GM12878 (cell line): Measurements from ENCODE around the gene PRPF31. TPM values are rescaled to one million over a fixed set of nuclear protein-coding genes. Genes with fewer than 3 reads are reported as not detected.
A peak's percentile ranks its signal among the peaks of the same experiment; 100 is the strongest.

Source experiments
- ATAC-seq: fragments of 200-7000 bp; cut with Tn5 transposase; 3 replicates; pipeline ENCODE4 v1.9.1; 2020; ENCODE audit warnings: mild to moderate bottlenecking, moderate library complexity
- BruUV-seq: library from RNA; stranded (reverse); fragments of 400-500 nt; replicated peaks from 2 replicates; lab custom pipeline; 2021; lab: Mats Ljungman, UMichigan
- CTCF ChIA-PET: fragments of 300-600 bp; sonication (Branson Sonifier 250); formaldehyde crosslinking; extraction: SDS; loops from one replicate; lab custom pipeline; 2021; ENCODE audit warnings: inconsistent platforms; lab: Yijun Ruan, JAX
- POLR2A ChIA-PET: fragments of 350-600 bp; formaldehyde crosslinking; extraction: SDS; loops from one replicate; lab custom pipeline; 2021; ENCODE audit warnings: inconsistent platforms; lab: Charles Lee
- RAD21 ChIA-PET: fragments of 300-600 bp; sonication (Branson Sonifier 250); formaldehyde crosslinking; loops from one replicate; lab custom pipeline; 2023; ENCODE audit warnings: antibody characterized with exemption; ENCODE audit not compliant: unreplicated experiment; lab: Charles Lee
- SMC1A ChIA-PET: fragments of 300-600 bp; sonication (Branson Sonifier 250); formaldehyde crosslinking; loops from one replicate; lab custom pipeline; 2023; ENCODE audit not compliant: unreplicated experiment, uncharacterized antibody; lab: Charles Lee
- DNase-seq: peaks from one replicate; pipeline ENCODE4 v3.0.0-alpha.2; 2011; ENCODE audit warnings: low read depth, low spot score
- FAIRE-seq: peaks from 3 replicates; lab custom pipeline; 2011; peaks lifted over from hg19 to GRCh38; lab: Jason Lieb, UNC
- H2AFZ ChIP-seq: 2 replicates; pipeline ENCODE4 v1.6.0; 2011; ENCODE audit warnings: low read depth, low read length, control low read depth; ENCODE audit not compliant: control insufficient read depth
- H3K27ac ChIP-seq: 2 replicates; pipeline ENCODE4 v1.5.1; 2011; ENCODE audit warnings: control low read depth; ENCODE audit not compliant: control insufficient read depth, insufficient read depth
- H3K27me3 ChIP-seq, 2 experiments: replicated peaks in 1 of 2; 2 replicates each; pipeline versions ENCODE4 v1.6.0 to v1.6.1; 2011; ENCODE audit warnings: low read length in 1 of 2; ENCODE audit not compliant: control insufficient read depth in 2 of 2, insufficient read depth in 2 of 2
- H3K36me3 ChIP-seq, 2 experiments: 2 replicates each; pipeline ENCODE4 v1.5.1; 2011; ENCODE audit warnings: low read length in 1 of 2; ENCODE audit not compliant: control insufficient read depth in 2 of 2, insufficient read depth in 2 of 2
- H3K4me1 ChIP-seq: 2 replicates; pipeline ENCODE4 v1.6.1; 2011; ENCODE audit warnings: mild to moderate bottlenecking, low read length, moderate library complexity, mixed read lengths; ENCODE audit not compliant: control insufficient read depth, insufficient read depth
- H3K4me2 ChIP-seq: 2 replicates; pipeline ENCODE4 v1.6.0; 2011; ENCODE audit warnings: control low read depth; ENCODE audit not compliant: control insufficient read depth, insufficient read depth
- H3K4me3 ChIP-seq: fragments of 200-600 bp; sonication (generic); 2 replicates; pipeline ENCODE4 v1.5.1; 2016
- H3K79me2 ChIP-seq: 2 replicates; pipeline ENCODE4 v1.6.0; 2011; ENCODE audit warnings: low read length; ENCODE audit not compliant: control insufficient read depth, insufficient read depth
- H3K9ac ChIP-seq: 2 replicates; pipeline ENCODE4 v1.8.0; 2011; ENCODE audit warnings: low read length, control low read depth, mixed read lengths; ENCODE audit not compliant: control insufficient read depth, insufficient read depth
- H3K9me3 ChIP-seq: replicated peaks from 3 replicates; pipeline ENCODE4 v1.5.1; 2011; ENCODE audit warnings: mild to moderate bottlenecking, low read length; ENCODE audit not compliant: control insufficient read depth, insufficient read depth
- H4K20me1 ChIP-seq: 2 replicates; pipeline ENCODE4 v1.6.0; 2011; ENCODE audit not compliant: control insufficient read depth, insufficient read depth
- CTCF ChIP-seq, 3 experiments: IDR thresholded peaks in 2 of 3; conservative IDR thresholded peaks in 1 of 3; 2 replicates each; pipeline ENCODE4 v1.5.1; 2011; ENCODE audit warnings: low read depth in 3 of 3, low read length in 3 of 3, mild to moderate bottlenecking in 3 of 3, control low read depth in 2 of 3, moderate library complexity in 2 of 3, inconsistent platforms in 1 of 3, mixed read lengths in 1 of 3; ENCODE audit not compliant: control insufficient read depth in 2 of 3, insufficient read depth in 1 of 3; ENCODE audit errors: extremely low read depth in 1 of 3
- DPF2 ChIP-seq: fragments of 450-650 bp; IDR thresholded peaks from 2 replicates; pipeline ENCODE4 v1.6.1; 2017; ENCODE audit warnings: mild to moderate bottlenecking
- ESRRA ChIP-seq: IDR thresholded peaks from 2 replicates; pipeline ENCODE4 v1.6.1; 2012; ENCODE audit warnings: mild to moderate bottlenecking, low read length, improper control_type of control experiment
- GATAD2B ChIP-seq: fragments of 450-650 bp; conservative IDR thresholded peaks from 2 replicates; pipeline ENCODE4 v1.6.1; 2017; ENCODE audit warnings: low read depth, mild to moderate bottlenecking, moderate library complexity
- LARP7 ChIP-seq: fragments of 450-650 bp; IDR thresholded peaks from 2 replicates; pipeline ENCODE4 v1.6.1; 2017; ENCODE audit warnings: mild to moderate bottlenecking
- MTA2 ChIP-seq: fragments of 450-650 bp; IDR thresholded peaks from 2 replicates; pipeline ENCODE4 v1.6.1; 2016; ENCODE audit warnings: low read depth, mild to moderate bottlenecking, moderate library complexity
- POLR2A ChIP-seq: IDR thresholded peaks from 2 replicates; pipeline ENCODE4 v1.6.1; 2011; ENCODE audit warnings: low read depth, mild to moderate bottlenecking, low read length
- ZNF384 ChIP-seq: IDR thresholded peaks from 2 replicates; pipeline ENCODE4 v1.6.1; 2012; ENCODE audit warnings: low read depth, mild to moderate bottlenecking, low read length, improper control_type of control experiment, borderline replicate concordance
- WGBS: methylation state at CpG from one replicate; pipeline ENCODE4 v1.1.6; 2016; ENCODE audit warnings: low lambda C conversion rate; ENCODE audit not compliant: insufficient replicate concordance, insufficient coverage; ENCODE audit errors: missing lambda C conversion rate; 5-methylcytosine and 5-hydroxymethylcytosine counted together
- in situ Hi-C: fragments of 300-500 bp; cut with MboI; formaldehyde crosslinking; loops from 9 replicates; pipeline ENCODE4 v1.14.3; 2018; ENCODE audit warnings: mixed read lengths
- intact Hi-C: fragments of 100-400 bp; cut with micrococcal nuclease; formaldehyde crosslinking; loops from one replicate; pipeline ENCODE4 v1.14.2; 2022; ENCODE audit not compliant: unreplicated experiment
- polyA plus RNA-seq, 11 experiments: library from polyadenylated mRNA; depleted of rRNA in 4 of 11; unstranded in 6 of 11; stranded (reverse) in 5 of 11; fragments of >200 nt; fragmentation: Nextera tagmentation in 4 of 11; fragmentation: Illumina TruSeq in 1 of 11; extraction: Ambion mirVana in 4 of 11; extraction: Trizol in 1 of 11; gene quantifications; 1 replicate in 1 of 11; 2 replicates in 10 of 11; pipeline versions ENCODE4 v1.2.1 to v1.2.3, GENCODE V29; 2011 to 2016; ENCODE audit warnings: inconsistent platforms in 2 of 11, missing spikeins in 2 of 11, low read depth in 1 of 11
- total RNA-seq, 4 experiments: library from RNA; depleted of rRNA in 3 of 4; stranded (reverse); fragments of >200 nt in 3 of 4; fragmentation: Illumina TruSeq in 1 of 4; extraction: Trizol in 1 of 4; gene quantifications; 2 replicates each; pipeline versions ENCODE4 v1.2.1 to v1.2.3, GENCODE V29; 2013 to 2021

PRPF31 gene
- total and polyA plus RNA-seq, 10 of the 15 experiments (the other 5 are each of a cell fraction or from before 2014, with no cell fraction given): 2.7 to 170 (median 69.7) TPM

GRCh38 chr19:54156490-54156889 is 40.9 kb downstream of the PRPF31 start:
- no peaks in the 10 kb centered on the region for H3K9me3 ChIP-seq
- no peak overlapping the region for H3K4me3 ChIP-seq
- peaks cover 4% of the 10 kb centered on the region; the same call in 1 of the 2 replicates for H3K4me1 ChIP-seq
- no peak for ATAC-seq
- RAD21 ChIA-PET: no interaction called here
- intact Hi-C loops (no loop called here), in situ Hi-C loops (no loop called here)
- H3K79me2 ChIP-seq: peaks cover 8% of the 10 kb centered on the region
- no peak for DNase-seq
- H3K27ac ChIP-seq: no peak overlapping the region
- no peak for TF ChIP-seq LARP7
- no peak for TF ChIP-seq ESRRA
- TF ChIP-seq DPF2: no peak
- peak; percentile 47; the same call in 1 of the 2 replicates for TF ChIP-seq POLR2A
- no peak for FAIRE-seq
- no peak overlapping the region for H3K9ac ChIP-seq
- BruUV-seq: no TSS peak
- no peak overlapping the region for H2AFZ ChIP-seq
- H3K36me3 ChIP-seq: peaks cover 21 to 22% of the 10 kb centered on the region in 2 experiments; a peak in 3 of 4 replicates
- no peaks in the 10 kb centered on the region for H3K27me3 ChIP-seq
- SMC1A ChIA-PET: interaction anchor here (1.0 kb wide), 1 partner anchor 20 kb away, joined by 3 read pairs; no protein-coding TSS in a partner anchor
- CTCF ChIA-PET: no interaction called here
- POLR2A ChIA-PET: no interaction called here
- 95% methylated on average over 11 of the region's 11 CpGs for WGBS
- no peak overlapping the region for H3K4me2 ChIP-seq
- no peaks in the 10 kb centered on the region for H4K20me1 ChIP-seq

GRCh38 chr19:54156953-54157352 is 41.4 kb downstream of the PRPF31 start:
- ATAC-seq: no peak
- Histone ChIP-seq H3K27ac (no peak overlapping the region), H4K20me1 (no peaks in the 10 kb centered on the region), H3K79me2 (peaks cover 8% of the 10 kb centered on the region), H3K27me3 (no peaks in the 10 kb centered on the region), H3K36me3 (peaks cover 17 to 22% of the 10 kb centered on the region in 2 experiments; a peak in 3 of 4 replicates), H3K4me2 (no peak overlapping the region), H2AFZ (no peak overlapping the region), H3K4me1 (peaks cover 4% of the 10 kb centered on the region; the same call in 1 of the 2 replicates), H3K9ac (no peak overlapping the region), H3K9me3 (no peaks in the 10 kb centered on the region), H3K4me3 (no peak overlapping the region)
- SMC1A ChIA-PET: no interaction called here
- TF ChIP-seq ZNF384: no peak
- 0 out of 2 replicates have a peak, but pooled peaks have one; percentile 24 for TF ChIP-seq POLR2A
- TF ChIP-seq CTCF (IDR thresholded peaks at IDR 0.05 in 2 of 3, conservative IDR thresholded peaks at IDR 0.05 in 1 of 3; ENCODE audit: control insufficient read depth in 2 of 3, extremely low read depth in 1 of 3, insufficient read depth in 1 of 3, low read depth in 3 of 3, low read length in 3 of 3): no peak
- no peak for TF ChIP-seq MTA2
- no peak for TF ChIP-seq GATAD2B
- in situ Hi-C loops (no loop called here), intact Hi-C loops (no loop called here)
- CTCF ChIA-PET: interaction anchor here (1.1 to 1.9 kb wide), 2 partner anchors 33 to 109 kb away, joined by 3 to 6 read pairs; partner anchors contain the start of gene MBOAT7
- RAD21 ChIA-PET: no interaction called here
- DNase-seq: no peak
- no peak for FAIRE-seq
- POLR2A ChIA-PET: interaction anchor here (4.0 kb wide), 1 partner anchor 19 kb away, joined by 30 read pairs; the partner anchor contains the start of gene CNOT3
- 96% methylated on average over 3 of the region's 3 CpGs for WGBS
- BruUV-seq: no TSS peak
